ACHN (cell line): ENCODE data around the gene DMAC2L.

Source experiments
- DNase-seq: peaks from one replicate; pipeline ENCODE4 v3.0.0-alpha.2; 2015
- in situ Hi-C: cut with HindIII; loops from 2 replicates; pipeline ENCODE4 v1.10.0; 2017; ENCODE audit warnings: low sequenced_read_pairs, low pct_ligation_motif_present, low pct_unique_long_range_greater_than_20kb

Gene DMAC2L

DNA sequence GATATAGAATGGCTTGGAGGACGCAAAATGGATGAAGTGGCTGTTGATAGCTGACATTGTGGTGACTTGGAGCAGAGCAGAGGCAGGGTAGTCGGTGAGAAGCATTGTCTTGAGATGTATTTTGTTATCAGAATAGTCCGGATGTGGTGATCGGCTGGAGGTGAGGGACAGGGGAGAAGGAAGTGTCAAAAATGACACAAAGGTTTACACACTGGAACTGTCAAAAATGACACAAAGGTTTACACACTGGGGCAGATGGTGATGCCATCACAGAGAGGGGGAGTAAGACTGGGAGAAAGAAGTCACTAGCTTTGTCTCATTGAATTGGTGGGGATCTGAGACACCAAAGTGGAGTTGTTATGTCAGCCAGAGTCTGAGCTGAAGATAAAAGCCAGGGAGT, 54.5 kb downstream of the DMAC2L start:
- in situ Hi-C loops = no loop called here
- DNase-seq = no peak

DNA sequence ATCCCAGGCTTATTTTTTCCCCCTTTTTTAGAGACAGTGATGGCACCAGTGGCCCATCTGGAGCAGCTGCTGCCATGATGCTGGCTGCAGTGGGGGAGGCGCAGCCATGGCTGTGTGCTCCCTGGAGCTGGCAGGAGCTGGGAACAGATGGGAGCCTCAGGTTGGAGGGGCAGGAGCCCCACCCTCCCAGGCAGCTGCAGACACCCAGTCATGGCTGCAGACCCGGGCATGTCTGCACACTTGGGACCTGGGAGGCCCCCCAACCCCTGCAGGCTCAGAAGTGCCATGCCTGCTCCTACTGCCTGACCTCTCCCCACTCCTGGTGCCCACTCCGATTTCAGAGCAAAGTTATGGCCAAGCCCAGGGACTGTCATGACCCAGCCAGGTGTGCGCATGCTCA, 59.4 kb downstream of the DMAC2L start:
- DNase-seq = no peak
- in situ Hi-C loops = no loop called here

DNA sequence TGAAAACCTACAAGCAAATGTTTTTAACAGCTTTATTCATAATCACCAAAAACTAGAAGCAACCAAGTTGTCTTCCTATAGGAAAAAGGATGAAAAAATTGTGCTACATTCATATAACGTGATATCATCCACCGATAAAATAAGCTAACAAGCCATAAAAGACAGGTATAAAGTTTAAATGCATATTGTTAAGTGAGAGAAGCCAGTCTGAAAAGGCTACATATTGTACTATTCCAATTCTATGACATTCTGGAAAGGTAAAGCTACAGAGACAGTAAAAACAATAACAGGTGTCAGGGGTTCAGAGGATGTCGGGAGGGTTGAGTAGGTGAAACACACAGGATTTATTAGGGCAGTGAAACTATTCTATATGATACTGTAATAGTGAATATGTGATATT, 61.8 kb downstream of the DMAC2L start:
- in situ Hi-C loops = no loop called here
- DNase-seq = no peak

DNA sequence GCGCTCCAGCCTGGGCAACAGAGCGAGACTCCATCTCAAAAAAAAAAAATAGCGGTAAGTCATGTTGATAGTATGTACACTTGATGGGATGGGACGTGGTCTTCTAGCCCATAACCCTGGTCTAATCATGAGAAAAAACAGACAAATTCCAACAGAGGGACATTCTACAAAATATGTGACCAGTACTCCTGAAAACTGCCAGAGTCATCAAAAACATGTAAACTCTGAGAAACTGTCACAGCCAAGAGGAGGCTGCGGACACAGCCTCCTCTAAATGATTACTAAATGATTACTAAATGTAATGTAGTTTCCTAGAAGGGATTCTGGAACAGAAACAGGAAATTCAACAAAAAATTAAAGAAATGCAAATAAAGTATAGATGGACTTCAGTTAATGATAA, 63.6 kb downstream of the DMAC2L start:
- DNase-seq = no peak
- in situ Hi-C loops = no loop called here
